Measurements from ENCODE around the gene NOS1.

NOS1 gene

DNA sequence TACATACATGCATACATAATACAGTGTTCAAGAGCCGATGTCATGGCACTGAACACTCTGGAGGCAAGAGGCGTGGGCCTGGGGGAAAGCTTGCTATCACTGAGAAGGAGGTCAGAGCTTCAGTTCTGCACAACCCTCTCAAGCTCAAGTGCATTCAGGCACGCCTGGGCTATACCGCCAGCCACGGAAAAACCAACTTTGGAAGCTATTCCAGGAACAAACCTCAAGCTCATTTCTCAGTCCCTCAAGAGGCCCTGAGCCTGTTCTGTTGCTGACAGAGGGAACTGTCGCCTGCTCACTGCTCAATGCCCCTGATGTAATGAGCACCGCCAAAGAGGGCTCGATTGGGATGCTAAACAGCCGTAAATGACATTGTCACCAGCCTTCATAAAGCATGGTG is 9.2 kb downstream of the NOS1 start:
- no peak for ATAC-seq
- peaks cover 0 to 6% of the 10 kb centered on the region in 2 donors for H3K9me3 Mint-ChIP-seq
- DNase-seq = no peak
- peaks cover 6% of the 10 kb centered on the region for H3K27me3 Mint-ChIP-seq
- no peak overlapping the region for H3K4me3 Mint-ChIP-seq
- H3K4me1 Mint-ChIP-seq = no peaks in the 10 kb centered on the region
- no peak overlapping the region for H3K27ac Mint-ChIP-seq

DNA sequence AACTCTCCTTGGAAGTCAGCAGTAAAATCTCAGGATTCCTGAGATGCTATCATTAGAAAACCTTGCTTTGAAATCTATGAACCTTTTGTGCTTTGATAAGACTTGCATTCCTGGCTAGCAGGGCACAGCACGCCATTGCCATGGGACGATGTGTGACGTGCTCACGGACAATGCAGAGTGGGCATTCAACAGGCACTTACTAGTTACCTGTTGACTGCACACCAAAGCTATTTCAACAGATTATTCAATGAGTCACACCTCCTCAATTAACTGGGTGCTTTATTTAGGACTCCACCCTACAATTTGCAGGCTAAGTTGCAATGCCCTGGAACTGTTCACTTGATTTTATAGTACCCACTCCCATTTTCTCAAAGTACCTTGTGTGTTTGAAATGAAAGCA is 11.3 kb downstream of the NOS1 start:
- peaks cover 0 to 6% of the 10 kb centered on the region in 2 donors for H3K9me3 Mint-ChIP-seq
- no peak for DNase-seq
- no peaks in the 10 kb centered on the region for H3K4me1 Mint-ChIP-seq
- ATAC-seq = no peak
- no peak overlapping the region for H3K4me3 Mint-ChIP-seq
- H3K27ac Mint-ChIP-seq = no peak overlapping the region
- H3K27me3 Mint-ChIP-seq = no peaks in the 10 kb centered on the region

DNA sequence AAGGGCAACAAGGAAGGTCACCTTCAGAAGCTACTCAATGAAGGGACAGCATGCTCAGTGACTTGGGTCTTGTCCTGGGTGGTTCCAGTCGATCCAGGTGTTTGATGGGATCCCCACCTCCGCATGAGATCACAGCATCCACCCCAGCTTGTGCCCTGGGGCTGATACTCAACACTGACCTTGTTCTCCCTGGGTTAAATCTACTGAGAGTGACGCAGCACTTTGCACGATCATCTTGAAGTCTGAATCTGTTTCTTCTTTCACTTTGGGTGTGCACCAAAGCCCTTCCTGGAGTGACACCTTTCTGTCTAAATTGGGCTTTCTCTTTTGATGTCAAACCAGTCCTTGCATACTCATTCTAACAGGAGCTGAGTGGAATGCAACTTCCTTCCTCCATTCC is 13.8 kb downstream of the NOS1 start:
- Mint-ChIP-seq H3K9me3 (peaks cover 4 to 5% of the 10 kb centered on the region in 2 donors), H3K4me3 (no peak overlapping the region), H3K4me1 (no peaks in the 10 kb centered on the region), H3K27ac (no peak overlapping the region), H3K27me3 (peaks cover 5% of the 10 kb centered on the region)
- no peak for DNase-seq
- no peak for ATAC-seq

- DNase-seq (no peak), ATAC-seq (no peak)
- Mint-ChIP-seq H3K4me3 (no peak overlapping the region), H3K27me3 (peaks cover 9% of the 10 kb centered on the region), H3K27ac (no peak overlapping the region), H3K9me3 (peaks cover 11 to 19% of the 10 kb centered on the region in 2 donors), H3K4me1 (no peaks in the 10 kb centered on the region)
These were observed 16.7 kb downstream of the NOS1 start for GRCh38 chr12:117344716-117345115.

DNA sequence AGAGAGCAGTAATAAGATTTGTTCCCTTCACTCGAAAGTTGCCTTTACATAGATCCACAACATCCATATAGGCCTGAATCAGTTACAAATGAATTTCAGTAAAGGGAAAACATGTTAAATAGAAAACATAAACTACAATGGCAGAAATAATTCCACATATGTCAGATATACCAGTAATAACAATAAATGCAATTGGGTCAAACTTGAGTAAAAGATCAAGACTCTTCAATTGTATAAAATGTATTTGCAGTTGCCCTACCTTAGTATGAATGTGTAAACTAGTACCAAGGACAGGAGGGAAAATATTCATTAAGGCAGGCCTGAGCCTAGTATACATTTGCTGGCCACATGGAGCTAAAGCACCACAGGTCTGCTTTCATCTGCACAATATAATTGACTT is 17.6 kb downstream of the NOS1 start:
- ATAC-seq (no peak), DNase-seq (no peak)
- peaks cover 9% of the 10 kb centered on the region for H3K27me3 Mint-ChIP-seq
- no peaks in the 10 kb centered on the region for H3K4me1 Mint-ChIP-seq
- peaks cover 11 to 19% of the 10 kb centered on the region in 2 donors for H3K9me3 Mint-ChIP-seq
- H3K27ac Mint-ChIP-seq = no peak overlapping the region
- H3K4me3 Mint-ChIP-seq = no peak overlapping the region

DNA sequence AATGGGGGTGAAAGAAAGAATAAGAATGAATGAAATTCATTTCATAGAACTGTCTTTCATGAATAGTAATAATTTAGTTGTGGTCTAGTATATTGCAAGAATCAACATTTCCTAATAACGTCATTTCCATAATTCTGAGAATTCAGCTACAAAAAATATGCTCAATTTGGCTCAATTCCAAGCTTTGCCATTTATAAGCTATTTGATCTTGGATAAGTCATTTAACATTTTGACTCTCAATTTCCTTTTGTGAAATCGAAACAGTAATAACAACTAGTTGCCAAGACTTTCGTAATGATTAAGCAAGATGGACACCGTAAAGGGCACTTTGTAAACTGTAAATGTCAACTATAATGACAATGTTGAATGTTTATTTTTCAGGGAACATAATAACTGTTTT is 18.1 kb downstream of the NOS1 start:
- H3K27ac Mint-ChIP-seq = no peak overlapping the region
- no peak overlapping the region for H3K4me3 Mint-ChIP-seq
- H3K9me3 Mint-ChIP-seq = peaks cover 11 to 19% of the 10 kb centered on the region in 2 donors
- H3K4me1 Mint-ChIP-seq = no peaks in the 10 kb centered on the region
- H3K27me3 Mint-ChIP-seq = peaks cover 9% of the 10 kb centered on the region
- DNase-seq = no peak
- no peak for ATAC-seq

DNA sequence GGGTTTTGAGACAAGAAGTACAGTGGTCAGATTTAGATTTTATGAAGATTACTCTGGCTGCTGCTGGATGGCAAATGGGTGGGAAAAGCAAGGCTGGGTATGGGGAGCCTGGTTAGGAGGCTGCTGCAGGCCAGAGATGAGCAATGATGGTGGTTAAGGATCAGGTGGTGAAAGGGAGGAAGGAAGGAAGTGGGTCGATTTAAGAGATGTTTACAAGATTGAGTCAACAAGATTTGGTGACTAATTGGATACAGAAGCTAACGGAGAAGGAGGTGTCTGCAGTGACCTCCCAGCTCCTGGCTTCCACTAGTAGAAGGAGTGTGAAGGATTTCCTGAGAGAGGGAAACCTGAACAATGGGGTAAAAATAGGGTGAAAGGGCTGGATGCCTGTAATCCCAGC is 18.7 kb downstream of the NOS1 start:
- Mint-ChIP-seq H3K27ac (no peak overlapping the region), H3K27me3 (peaks cover 9% of the 10 kb centered on the region), H3K9me3 (peaks cover 11 to 19% of the 10 kb centered on the region in 2 donors), H3K4me3 (no peak overlapping the region), H3K4me1 (no peaks in the 10 kb centered on the region)
- DNase-seq (no peak), ATAC-seq (no peak)

DNA sequence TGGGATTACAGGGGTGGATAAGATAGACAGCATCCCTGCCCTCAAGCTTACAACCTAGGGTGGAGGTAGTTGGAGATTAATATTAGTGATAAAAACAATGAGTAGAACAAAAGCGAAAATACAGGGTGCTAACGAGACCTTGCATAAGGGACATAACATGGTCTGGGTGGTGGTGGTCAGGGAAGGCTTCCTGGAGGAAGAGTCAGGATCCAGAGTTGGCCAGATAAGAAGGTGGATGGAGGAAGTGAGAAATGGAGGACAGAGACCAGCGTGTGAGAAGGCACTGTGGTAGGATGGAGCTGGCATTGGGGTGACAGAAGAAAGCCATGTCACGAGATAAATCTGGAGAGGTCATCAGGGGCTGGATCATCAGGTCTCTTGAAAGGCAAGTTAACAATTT is 19.2 kb downstream of the NOS1 start:
- H3K27ac Mint-ChIP-seq = no peak overlapping the region
- peaks cover 9% of the 10 kb centered on the region for H3K27me3 Mint-ChIP-seq
- no peaks in the 10 kb centered on the region for H3K4me1 Mint-ChIP-seq
- H3K9me3 Mint-ChIP-seq = peaks cover 11 to 19% of the 10 kb centered on the region in 2 donors
- ATAC-seq (no peak), DNase-seq (no peak)
- no peak overlapping the region for H3K4me3 Mint-ChIP-seq

DNA sequence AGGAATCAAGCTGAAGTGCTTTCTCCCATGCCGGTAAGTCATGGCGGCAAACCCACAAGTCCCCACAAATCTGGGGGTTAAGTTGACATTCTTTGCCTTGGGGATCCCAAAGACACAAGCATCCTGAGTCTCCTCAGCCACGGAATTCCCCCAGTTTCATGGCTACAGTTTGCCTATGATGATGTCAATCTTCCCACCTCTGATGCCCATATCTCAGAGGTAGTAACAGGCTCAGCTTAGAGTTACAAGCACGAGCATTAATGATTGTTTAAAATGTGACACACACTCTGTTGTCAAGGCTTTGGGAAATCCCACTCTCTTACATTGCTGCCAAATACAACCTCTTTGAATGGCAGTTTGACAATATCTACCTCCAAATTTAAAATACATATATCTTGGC is 22.3 kb downstream of the NOS1 start:
- Mint-ChIP-seq H3K4me3 (no peak overlapping the region), H3K4me1 (no peaks in the 10 kb centered on the region), H3K27me3 (peaks cover 30% of the 10 kb centered on the region), H3K27ac (no peak overlapping the region), H3K9me3 (peaks cover 11 to 19% of the 10 kb centered on the region in 2 donors)
- DNase-seq (no peak), ATAC-seq (no peak)

GRCh38 chr12:117334855-117335587 is 26.4 kb downstream of the NOS1 start:
- H3K9me3 Mint-ChIP-seq = no peaks in the 10 kb centered on the region
- no peak overlapping the region for H3K27ac Mint-ChIP-seq
- no peaks in the 10 kb centered on the region for H3K4me1 Mint-ChIP-seq
- no peak overlapping the region for H3K4me3 Mint-ChIP-seq
- no peak for DNase-seq
- peaks cover 43% of the 10 kb centered on the region for H3K27me3 Mint-ChIP-seq
- ATAC-seq = no peak

DNA sequence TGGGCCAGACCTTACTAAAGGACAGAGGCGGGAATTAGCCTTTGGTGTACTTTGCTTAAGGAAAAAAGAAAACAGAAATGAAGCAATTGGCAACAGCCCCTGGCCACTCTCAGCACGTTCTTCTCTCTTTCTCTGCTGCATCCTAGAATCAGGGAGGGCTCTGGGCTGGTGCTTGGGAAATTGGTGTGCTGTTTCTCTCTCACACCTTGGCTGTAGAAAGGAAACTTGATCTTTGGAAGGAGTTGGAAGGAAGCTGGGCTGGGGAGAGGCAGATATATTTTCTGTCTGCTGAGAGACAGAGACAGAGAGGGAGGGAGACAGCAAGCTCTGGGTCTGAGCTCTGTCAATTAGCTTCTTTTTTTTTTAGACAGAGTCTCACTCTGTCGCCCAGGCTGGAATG is 27.4 kb downstream of the NOS1 start:
- ATAC-seq = no peak
- DNase-seq = no peak
- peaks cover 43% of the 10 kb centered on the region for H3K27me3 Mint-ChIP-seq
- no peak overlapping the region for H3K27ac Mint-ChIP-seq
- no peaks in the 10 kb centered on the region for H3K9me3 Mint-ChIP-seq
- H3K4me1 Mint-ChIP-seq = no peaks in the 10 kb centered on the region
- no peak overlapping the region for H3K4me3 Mint-ChIP-seq

- Mint-ChIP-seq H3K27ac (no peak overlapping the region), H3K4me1 (no peaks in the 10 kb centered on the region), H3K4me3 (no peak overlapping the region), H3K27me3 (peaks cover 47% of the 10 kb centered on the region), H3K9me3 (no peaks in the 10 kb centered on the region)
- DNase-seq = no peak
- ATAC-seq = no peak
These were observed 28.0 kb downstream of the NOS1 start for GRCh38 chr12:117333331-117333881.

DNA sequence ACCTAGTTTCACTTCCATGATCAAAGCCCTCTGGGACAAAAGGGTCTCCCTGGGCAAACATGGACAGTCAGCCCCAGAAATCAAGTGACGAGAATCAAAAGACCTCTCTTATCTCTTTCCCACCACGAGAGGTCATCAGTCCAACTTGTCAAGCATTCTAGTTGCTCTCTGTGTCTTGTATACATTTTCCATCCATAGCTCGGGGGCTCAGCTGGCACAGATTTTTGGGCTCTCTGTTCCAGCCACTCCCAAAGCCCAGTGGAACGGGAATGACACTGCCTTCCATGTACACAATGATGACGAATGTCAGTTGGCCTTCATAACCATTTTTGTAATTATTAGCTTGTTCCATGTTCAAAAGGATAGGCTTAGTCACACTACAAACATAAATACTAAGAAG is 29.7 kb downstream of the NOS1 start:
- Mint-ChIP-seq H3K27me3 (peaks cover 49% of the 10 kb centered on the region), H3K4me3 (no peak overlapping the region), H3K4me1 (no peaks in the 10 kb centered on the region), H3K27ac (no peak overlapping the region), H3K9me3 (no peaks in the 10 kb centered on the region)
- no peak for ATAC-seq
- no peak for DNase-seq

DNA sequence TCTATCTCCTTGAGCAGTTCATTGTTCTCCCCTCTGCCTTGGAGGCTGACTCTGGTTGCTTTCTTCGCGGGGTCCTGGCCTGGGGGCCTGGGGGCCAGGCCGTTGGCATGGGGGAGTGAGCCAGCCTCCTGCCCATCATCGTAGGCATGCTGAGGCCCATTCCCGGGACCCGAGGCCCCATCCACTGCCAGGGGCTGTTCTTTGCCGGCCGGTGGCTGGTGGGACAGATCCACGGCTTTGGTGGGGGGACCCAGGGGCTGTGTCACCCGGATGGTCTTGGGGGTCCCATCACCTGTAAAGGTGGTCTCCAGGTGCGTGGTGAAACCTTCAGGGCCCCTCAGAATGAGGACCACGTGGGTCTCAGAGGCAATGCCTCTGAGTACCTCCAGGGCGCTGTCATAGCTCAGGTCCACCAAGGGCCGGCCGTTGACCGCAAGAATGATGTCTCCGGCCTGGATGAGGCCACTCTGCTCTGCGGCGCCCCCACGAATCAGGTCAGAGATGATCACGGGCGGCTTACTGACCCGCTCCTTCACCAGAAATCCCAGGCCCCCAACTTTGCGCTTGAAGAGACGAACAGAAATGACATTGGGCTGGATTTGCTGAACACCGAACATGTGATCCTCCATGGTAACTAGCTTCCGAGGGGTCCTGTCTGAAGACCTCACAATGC is 30.8 kb downstream of the NOS1 start:
- no peak overlapping the region for H3K4me3 Mint-ChIP-seq
- H3K27me3 Mint-ChIP-seq = peaks cover 42% of the 10 kb centered on the region
- DNase-seq = no peak
- H3K27ac Mint-ChIP-seq = no peak overlapping the region
- no peaks in the 10 kb centered on the region for H3K9me3 Mint-ChIP-seq
- no peaks in the 10 kb centered on the region for H3K4me1 Mint-ChIP-seq
- ATAC-seq = no peak

GRCh38 chr12:117329756-117330155 is 31.7 kb downstream of the NOS1 start:
- Mint-ChIP-seq H3K9me3 (no peaks in the 10 kb centered on the region), H3K27me3 (peaks cover 34% of the 10 kb centered on the region)
- ATAC-seq = no peak

GRCh38 chr12:117328556-117329100 is 32.8 kb downstream of the NOS1 start:
- peaks cover 23% of the 10 kb centered on the region for H3K27me3 Mint-ChIP-seq
- DNase-seq (no peak), ATAC-seq (no peak)
- no peaks in the 10 kb centered on the region for H3K4me1 Mint-ChIP-seq
- H3K4me3 Mint-ChIP-seq = no peak overlapping the region
- no peaks in the 10 kb centered on the region for H3K9me3 Mint-ChIP-seq
- no peak overlapping the region for H3K27ac Mint-ChIP-seq

More at GRCh38 chr12:117329756-117330155, 31.7 kb downstream of the NOS1 start:
- no peak for DNase-seq
- Mint-ChIP-seq H3K27ac (no peak overlapping the region), H3K4me1 (no peaks in the 10 kb centered on the region), H3K4me3 (no peak overlapping the region)

Data from stimulated activated naive CD8-positive, alpha-beta T cell treated with anti-CD3 and anti-CD28 coated beads, Interleukin-15, amount 100 ng/mL, for 72 hours (primary cell).